MM.1S (cell line): ENCODE data around the gene NFIX.

Source experiments
- DNase-seq: peaks from one replicate; pipeline ENCODE4 v3.0.0-alpha.2; 2015
- H2AFZ ChIP-seq: fragments of 300-600 bp; sonication (generic); 2 replicates; pipeline ENCODE4 v1.6.0; 2016; ENCODE audit warnings: antibody characterized with exemption, low read length
- H3F3A ChIP-seq: fragments of 300-600 bp; sonication (generic); 2 replicates; pipeline ENCODE4 v1.6.1; 2016; ENCODE audit warnings: mild to moderate bottlenecking, antibody characterized with exemption, low read length, moderate library complexity, mixed read lengths; ENCODE audit not compliant: insufficient read depth
- H3K27ac ChIP-seq: fragments of 300-600 bp; sonication (generic); 2 replicates; pipeline ENCODE4 v1.5.1; 2016; ENCODE audit warnings: mild to moderate bottlenecking, low read length
- H3K27me3 ChIP-seq: fragments of 300-600 bp; sonication (generic); replicated peaks from 2 replicates; pipeline ENCODE4 v1.6.0; 2016; ENCODE audit warnings: low read length; ENCODE audit not compliant: insufficient read depth
- H3K36me3 ChIP-seq: fragments of 300-600 bp; sonication (generic); replicated peaks from 2 replicates; pipeline ENCODE4 v1.6.1; 2016; ENCODE audit warnings: mild to moderate bottlenecking, low read length, mixed read lengths; ENCODE audit not compliant: insufficient read depth
- H3K4me1 ChIP-seq: fragments of 300-600 bp; sonication (generic); 2 replicates; pipeline ENCODE4 v1.6.1; 2016; ENCODE audit warnings: low read length, mixed read lengths
- H3K4me2 ChIP-seq: fragments of 300-600 bp; sonication (generic); 2 replicates; pipeline ENCODE4 v1.6.0; 2016; ENCODE audit warnings: low read depth, low read length
- H3K4me3 ChIP-seq: fragments of 300-600 bp; sonication (generic); 2 replicates; pipeline ENCODE4 v1.5.1; 2016; ENCODE audit warnings: low read length, mixed read lengths
- H3K79me2 ChIP-seq: fragments of 300-600 bp; sonication (generic); 2 replicates; pipeline ENCODE4 v1.6.1; 2016; ENCODE audit warnings: mixed run types, low read length, mixed read lengths
- H3K9ac ChIP-seq: fragments of 300-600 bp; sonication (generic); 2 replicates; pipeline ENCODE4 v1.6.1; 2016; ENCODE audit warnings: low read length, mixed read lengths
- H3K9me2 ChIP-seq: fragments of 300-600 bp; sonication (generic); replicated peaks from 2 replicates; pipeline ENCODE4 v1.6.1; 2016; ENCODE audit warnings: mild to moderate bottlenecking, low read length, mixed read lengths; ENCODE audit not compliant: insufficient read depth
- H3K9me3 ChIP-seq: fragments of 300-600 bp; sonication (generic); replicated peaks from 2 replicates; pipeline ENCODE4 v1.6.1; 2016; ENCODE audit warnings: mild to moderate bottlenecking, low read length, mixed read lengths; ENCODE audit not compliant: insufficient read depth
- H4K20me1 ChIP-seq: fragments of 300-600 bp; sonication (generic); 2 replicates; pipeline ENCODE4 v1.6.1; 2016; ENCODE audit warnings: mild to moderate bottlenecking, low read length, moderate library complexity, mixed read lengths; ENCODE audit not compliant: insufficient read depth
- CTCF ChIP-seq: fragments of 300-600 bp; sonication (generic); IDR thresholded peaks from 2 replicates; pipeline ENCODE4 v1.5.1; 2016; ENCODE audit warnings: antibody characterized with exemption, low read length, mixed read lengths
- EZH2 ChIP-seq: fragments of 300-600 bp; sonication (generic); optimal IDR thresholded peaks from 2 replicates; pipeline ENCODE3; 2017; ENCODE audit warnings: low read depth, mild to moderate bottlenecking, antibody characterized with exemption, low read length, mixed read lengths
- EZH2phosphoT487 ChIP-seq: fragments of 300-600 bp; sonication (generic); IDR thresholded peaks from 2 replicates; pipeline ENCODE4 v1.6.1; 2018; ENCODE audit warnings: antibody characterized with exemption, low read length

Gene NFIX

GRCh38 chr19:13047374-13047773, 52.1 kb downstream of the NFIX start:
- Histone ChIP-seq H3K9me3 (no peaks in the 10 kb centered on the region), H4K20me1 (no peaks in the 10 kb centered on the region), H3K9me2 (no peaks in the 10 kb centered on the region), H3K4me3 (no peak overlapping the region), H3K4me1 (peaks cover 7% of the 10 kb centered on the region), H2AFZ (no peak overlapping the region), H3K4me2 (no peak overlapping the region), H3K36me3 (no peaks in the 10 kb centered on the region), H3K27ac (no peak overlapping the region), H3K27me3 (peaks cover 12% of the 10 kb centered on the region; the same call in 1 of the 2 replicates), H3K9ac (no peak overlapping the region), H3F3A (no peaks in the 10 kb centered on the region), H3K79me2 (no peaks in the 10 kb centered on the region)
- no peak for TF ChIP-seq EZH2phosphoT487
- no peak for TF ChIP-seq CTCF
- TF ChIP-seq EZH2, result no peak
- DNase-seq, result no peak

- peaks cover 7% of the 10 kb centered on the region for H3K4me1 ChIP-seq
Observed at GRCh38 chr19:13050274-13050673, 55.0 kb downstream of the NFIX start.

GRCh38 chr19:13051557-13052165, 56.4 kb downstream of the NFIX start:
- no peaks in the 10 kb centered on the region for H3K79me2 ChIP-seq
- H3K36me3 ChIP-seq, result no peaks in the 10 kb centered on the region
- peaks cover 28% of the 10 kb centered on the region for H3K27me3 ChIP-seq
- H4K20me1 ChIP-seq, result no peaks in the 10 kb centered on the region
- no peaks in the 10 kb centered on the region for H3F3A ChIP-seq
- no peaks in the 10 kb centered on the region for H3K9me3 ChIP-seq
- H3K4me3 ChIP-seq, result peak overlapping the region; percentile 19; the same call in 1 of the 2 replicates
- peak; percentile 57 for DNase-seq
- peak overlapping the region; percentile 56 for H2AFZ ChIP-seq
- no peak for TF ChIP-seq EZH2
- no peak for TF ChIP-seq EZH2phosphoT487
- no peak for TF ChIP-seq CTCF
- H3K27ac ChIP-seq, result no peak overlapping the region
- peak overlapping the region; percentile 61 for H3K4me2 ChIP-seq
- peaks cover 7% of the 10 kb centered on the region for H3K4me1 ChIP-seq
- H3K9me2 ChIP-seq, result no peaks in the 10 kb centered on the region
- H3K9ac ChIP-seq, result no peak overlapping the region

More at GRCh38 chr19:13050274-13050673, 55.0 kb downstream of the NFIX start:
- no peak overlapping the region for H3K27ac ChIP-seq
- H3K79me2 ChIP-seq, result no peaks in the 10 kb centered on the region
- H3F3A ChIP-seq, result no peaks in the 10 kb centered on the region
- no peaks in the 10 kb centered on the region for H3K36me3 ChIP-seq
- H3K9me3 ChIP-seq, result no peaks in the 10 kb centered on the region
- H3K27me3 ChIP-seq, result peaks cover 22% of the 10 kb centered on the region
- no peak for DNase-seq
- no peaks in the 10 kb centered on the region for H3K9me2 ChIP-seq
- no peak overlapping the region for H3K4me3 ChIP-seq
- H3K4me2 ChIP-seq, result no peak overlapping the region
- H4K20me1 ChIP-seq, result no peaks in the 10 kb centered on the region
- no peak overlapping the region for H2AFZ ChIP-seq
- TF ChIP-seq EZH2 (no peak), CTCF (no peak), EZH2phosphoT487 (no peak)
- H3K9ac ChIP-seq, result no peak overlapping the region
